ENCODE measurements around the gene CLRN3. TPM values are rescaled to one million over a fixed set of nuclear protein-coding genes. Genes with fewer than 3 reads are reported as not detected.

Gene CLRN3
- total RNA-seq, 1 experiment from 2014 or later: 0.52 TPM

DNA sequence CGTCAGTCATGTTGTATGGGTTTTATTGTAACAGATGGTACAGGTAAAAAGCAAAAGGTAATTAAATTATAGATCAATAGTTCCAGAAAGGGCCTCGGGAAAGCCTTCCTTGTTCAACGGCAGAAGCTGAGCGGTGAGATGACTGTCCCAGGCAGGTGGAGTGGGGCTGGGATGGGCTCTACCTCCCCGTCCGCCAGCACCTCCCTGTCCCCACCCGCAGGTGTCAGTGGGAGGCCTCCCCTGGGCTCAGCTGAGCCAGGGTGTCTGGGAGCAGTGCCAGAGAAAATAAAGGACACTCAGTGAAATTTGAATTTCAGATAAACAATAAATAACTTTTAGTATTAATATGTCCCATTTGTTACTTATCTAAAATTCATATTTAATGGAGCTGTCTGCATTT lies 58.9 kb downstream of the CLRN3 start:
- intact Hi-C loops (cut with micrococcal nuclease; ENCODE audit: unreplicated experiment): no loop called here
- no peak for DNase-seq
- CTCF ChIA-PET: no interaction called here
- H3K27ac Mint-ChIP-seq (ENCODE audit: unreplicated experiment): no peak overlapping the region
- TF ChIP-seq, protein P1, sequence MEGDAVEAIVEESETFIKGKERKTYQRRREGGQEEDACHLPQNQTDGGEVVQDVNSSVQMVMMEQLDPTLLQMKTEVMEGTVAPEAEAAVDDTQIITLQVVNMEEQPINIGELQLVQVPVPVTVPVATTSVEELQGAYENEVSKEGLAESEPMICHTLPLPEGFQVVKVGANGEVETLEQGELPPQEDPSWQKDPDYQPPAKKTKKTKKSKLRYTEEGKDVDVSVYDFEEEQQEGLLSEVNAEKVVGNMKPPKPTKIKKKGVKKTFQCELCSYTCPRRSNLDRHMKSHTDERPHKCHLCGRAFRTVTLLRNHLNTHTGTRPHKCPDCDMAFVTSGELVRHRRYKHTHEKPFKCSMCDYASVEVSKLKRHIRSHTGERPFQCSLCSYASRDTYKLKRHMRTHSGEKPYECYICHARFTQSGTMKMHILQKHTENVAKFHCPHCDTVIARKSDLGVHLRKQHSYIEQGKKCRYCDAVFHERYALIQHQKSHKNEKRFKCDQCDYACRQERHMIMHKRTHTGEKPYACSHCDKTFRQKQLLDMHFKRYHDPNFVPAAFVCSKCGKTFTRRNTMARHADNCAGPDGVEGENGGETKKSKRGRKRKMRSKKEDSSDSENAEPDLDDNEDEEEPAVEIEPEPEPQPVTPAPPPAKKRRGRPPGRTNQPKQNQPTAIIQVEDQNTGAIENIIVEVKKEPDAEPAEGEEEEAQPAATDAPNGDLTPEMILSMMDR (IDR thresholded peaks at IDR 0.05; ENCODE audit: unreplicated experiment): no peak
- H3K27me3 Mint-ChIP-seq (ENCODE audit: unreplicated experiment): peaks cover 72% of the 10 kb centered on the region
- H3K4me1 Mint-ChIP-seq (ENCODE audit: low read depth, unreplicated experiment): no peaks in the 10 kb centered on the region
- BruUV-seq (replicated peaks): no TSS peak
- no peak overlapping the region for H3K4me3 Mint-ChIP-seq (ENCODE audit: low read depth, unreplicated experiment)
- H3K36me3 Mint-ChIP-seq (ENCODE audit: insufficient read depth, unreplicated experiment): no peaks in the 10 kb centered on the region
- H3K9me3 Mint-ChIP-seq (ENCODE audit: low read depth, unreplicated experiment): no peaks in the 10 kb centered on the region

DNA sequence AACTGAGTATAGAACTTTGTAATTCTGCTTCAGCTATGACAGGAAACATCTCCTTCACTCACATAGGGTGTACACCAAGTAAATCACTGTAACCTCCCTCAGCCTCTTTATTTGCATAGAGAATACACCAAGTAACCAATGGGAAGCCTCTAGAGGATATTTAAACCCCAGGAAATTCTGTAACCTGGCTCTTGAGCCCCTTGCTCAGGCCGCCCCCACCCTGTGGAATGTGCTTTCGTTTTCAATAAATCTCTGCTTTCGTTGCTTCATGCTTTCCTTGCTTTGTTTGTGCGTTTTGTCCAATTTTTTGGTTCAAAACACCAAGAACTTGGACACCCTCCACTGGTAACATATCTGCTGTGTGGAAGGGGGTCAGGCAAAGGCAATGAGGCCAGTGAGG lies 60.2 kb downstream of the CLRN3 start:
- Mint-ChIP-seq H3K4me1 (ENCODE audit: low read depth, unreplicated experiment) (no peaks in the 10 kb centered on the region), H3K36me3 (ENCODE audit: insufficient read depth, unreplicated experiment) (no peaks in the 10 kb centered on the region), H3K27me3 (ENCODE audit: unreplicated experiment) (peaks cover 80% of the 10 kb centered on the region), H3K9me3 (ENCODE audit: low read depth, unreplicated experiment) (no peaks in the 10 kb centered on the region), H3K4me3 (ENCODE audit: low read depth, unreplicated experiment) (no peak overlapping the region), H3K27ac (ENCODE audit: unreplicated experiment) (no peak overlapping the region)
- no TSS peak for BruUV-seq (replicated peaks)
- DNase-seq: no peak
- TF ChIP-seq, protein P1 (IDR thresholded peaks at IDR 0.05; ENCODE audit: unreplicated experiment): no peak
- intact Hi-C loops (cut with micrococcal nuclease; ENCODE audit: unreplicated experiment): no loop called here
- CTCF ChIA-PET: no interaction called here

DNA sequence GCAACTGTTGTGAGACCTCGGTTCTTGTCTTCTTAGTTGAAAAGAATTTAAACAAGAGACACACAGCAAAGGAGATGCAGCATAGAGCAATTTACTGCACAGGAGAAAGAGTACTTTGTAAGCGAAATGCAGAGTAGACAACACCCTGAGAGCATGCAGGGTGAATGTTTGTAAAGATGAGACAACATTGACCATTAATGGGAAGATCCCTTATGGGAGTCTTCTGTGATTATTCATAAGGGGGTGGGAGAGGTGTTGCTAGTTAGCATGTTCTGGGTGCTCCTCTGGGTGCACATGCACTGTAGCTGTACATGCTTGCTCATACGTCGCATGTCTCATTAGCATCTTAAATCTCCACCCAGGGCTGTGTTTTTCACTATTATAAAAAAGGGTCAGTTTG lies 62.3 kb downstream of the CLRN3 start:
- Mint-ChIP-seq H3K4me1 (ENCODE audit: low read depth, unreplicated experiment) (no peaks in the 10 kb centered on the region), H3K36me3 (ENCODE audit: insufficient read depth, unreplicated experiment) (no peaks in the 10 kb centered on the region), H3K27ac (ENCODE audit: unreplicated experiment) (no peak overlapping the region), H3K27me3 (ENCODE audit: unreplicated experiment) (peaks cover 68% of the 10 kb centered on the region), H3K9me3 (ENCODE audit: low read depth, unreplicated experiment) (no peaks in the 10 kb centered on the region), H3K4me3 (ENCODE audit: low read depth, unreplicated experiment) (no peak overlapping the region)
- TF ChIP-seq, protein P1 (IDR thresholded peaks at IDR 0.05; ENCODE audit: unreplicated experiment): no peak
- intact Hi-C loops (cut with micrococcal nuclease; ENCODE audit: unreplicated experiment): no loop called here
- no peak for DNase-seq
- no TSS peak for BruUV-seq (replicated peaks)
- CTCF ChIA-PET: no interaction called here

Other genes with a start within 250 kb of the CLRN3 start
- gene FOXI2, start 155.8 kb downstream of the CLRN3 start, total RNA-seq (2022): not detected in 2 replicates
- 5.9 and 7.6 TPM in 2 replicates for gene PTPRE, start 14.2 kb upstream of the CLRN3 start, total RNA-seq (2022)
- gene MKI67, start 233.5 kb upstream of the CLRN3 start, total RNA-seq (2022): 72.8 and 87.8 TPM in 2 replicates

All from Calu3 (cell line).